ENCODE measurements around the gene GLRX. TPM values are rescaled to one million over a fixed set of nuclear protein-coding genes. Genes with fewer than 3 reads are reported as not detected.

The GLRX gene
- total RNA-seq, 1 experiment from 2014 or later: 27.3 TPM

GRCh38 chr5:95786821-95787418 is 35.6 kb downstream of the GLRX start:
- Histone ChIP-seq H3K4me3 (ENCODE audit: low read depth, low read length, poor library complexity, severe bottlenecking) (no peak overlapping the region), H3K36me3 (ENCODE audit: insufficient read depth, low read length, poor library complexity, severe bottlenecking) (no peaks in the 10 kb centered on the region), H3K27me3 (replicated peaks; ENCODE audit: insufficient read depth, low read depth, low read length, poor library complexity) (no peaks in the 10 kb centered on the region), H3K4me1 (ENCODE audit: insufficient read depth, low read length, poor library complexity, severe bottlenecking) (no peaks in the 10 kb centered on the region), H3K9me3 (ENCODE audit: low read depth, low read length, poor library complexity, severe bottlenecking) (no peaks in the 10 kb centered on the region), H3K27ac (ENCODE audit: low read depth, low read length, poor library complexity, severe bottlenecking) (no peak overlapping the region)
- intact Hi-C loops (cut with micrococcal nuclease; ENCODE audit: unreplicated experiment): no loop called here
- ChIA-PET CTCF (interaction anchor here (0.6 kb wide), 1 partner anchor 62 kb away, joined by 4 read pairs; no protein-coding TSS in a partner anchor), POLR2A (ENCODE audit: low non-redundant PET) (no interaction called here)
- DNase-seq (ENCODE audit: low spot score): no peak
- no TSS peak for BruUV-seq (replicated peaks)
- TF ChIP-seq CTCF (conservative IDR thresholded peaks at IDR 0.05; ENCODE audit: low read depth, low read length) (no peak), EZH2 (IDR thresholded peaks at IDR 0.05; ENCODE audit: borderline replicate concordance, low read depth, low read length, poor library complexity, severe bottlenecking) (no peak)

GRCh38 chr5:95784514-95785302 is 37.8 kb downstream of the GLRX start:
- TF ChIP-seq CTCF (conservative IDR thresholded peaks at IDR 0.05; ENCODE audit: low read depth, low read length) (no peak), EZH2 (IDR thresholded peaks at IDR 0.05; ENCODE audit: borderline replicate concordance, low read depth, low read length, poor library complexity, severe bottlenecking) (no peak)
- no peak for DNase-seq (ENCODE audit: low spot score)
- Histone ChIP-seq H3K4me3 (ENCODE audit: low read depth, low read length, poor library complexity, severe bottlenecking) (no peak overlapping the region), H3K36me3 (ENCODE audit: insufficient read depth, low read length, poor library complexity, severe bottlenecking) (no peaks in the 10 kb centered on the region), H3K9me3 (ENCODE audit: low read depth, low read length, poor library complexity, severe bottlenecking) (no peaks in the 10 kb centered on the region), H3K4me1 (ENCODE audit: insufficient read depth, low read length, poor library complexity, severe bottlenecking) (no peaks in the 10 kb centered on the region), H3K27me3 (replicated peaks; ENCODE audit: insufficient read depth, low read depth, low read length, poor library complexity) (no peaks in the 10 kb centered on the region), H3K27ac (ENCODE audit: low read depth, low read length, poor library complexity, severe bottlenecking) (no peak overlapping the region)
- ChIA-PET POLR2A (ENCODE audit: low non-redundant PET) (no interaction called here), CTCF (no interaction called here)
- intact Hi-C loops (cut with micrococcal nuclease; ENCODE audit: unreplicated experiment): loop anchor here (5.0 kb wide), 2 partner anchors 142 to 553 kb away; no protein-coding TSS in a partner anchor
- BruUV-seq (replicated peaks): no TSS peak

- CTCF ChIA-PET: no interaction called here
- intact Hi-C loops (cut with micrococcal nuclease; ENCODE audit: unreplicated experiment): loop anchor here (5.0 kb wide), 2 partner anchors 141 to 554 kb away; no protein-coding TSS in a partner anchor
- POLR2A ChIA-PET (ENCODE audit: low non-redundant PET): no interaction called here
- no peak for TF ChIP-seq EZH2 (IDR thresholded peaks at IDR 0.05; ENCODE audit: borderline replicate concordance, low read depth, low read length, poor library complexity, severe bottlenecking)
- no peak for TF ChIP-seq CTCF (conservative IDR thresholded peaks at IDR 0.05; ENCODE audit: low read depth, low read length)
- Histone ChIP-seq H3K9me3 (ENCODE audit: low read depth, low read length, poor library complexity, severe bottlenecking) (no peaks in the 10 kb centered on the region), H3K27ac (ENCODE audit: low read depth, low read length, poor library complexity, severe bottlenecking) (no peak overlapping the region), H3K4me3 (ENCODE audit: low read depth, low read length, poor library complexity, severe bottlenecking) (no peak overlapping the region), H3K4me1 (ENCODE audit: insufficient read depth, low read length, poor library complexity, severe bottlenecking) (no peaks in the 10 kb centered on the region), H3K36me3 (ENCODE audit: insufficient read depth, low read length, poor library complexity, severe bottlenecking) (no peaks in the 10 kb centered on the region), H3K27me3 (replicated peaks; ENCODE audit: insufficient read depth, low read depth, low read length, poor library complexity) (no peaks in the 10 kb centered on the region)
- BruUV-seq (replicated peaks): no TSS peak
- DNase-seq (ENCODE audit: low spot score): no peak
These were observed 38.9 kb downstream of the GLRX start for GRCh38 chr5:95783661-95784060.

All from A673 (cell line).